Activated T-cell treated with anti-CD3 and anti-CD28 coated beads for 4 hours (primary cell): Measurements from ENCODE around the gene PEPD.
"Not testable (repeated sequence)": the region's sequence is repeated elsewhere in the genome, so short reads cannot be mapped to it uniquely, and the experiment has no call there.

Experiments used
- DNase-seq: peaks from one replicate; pipeline ENCODE4 v3.0.0-alpha.2; 2020

PEPD gene

DNA sequence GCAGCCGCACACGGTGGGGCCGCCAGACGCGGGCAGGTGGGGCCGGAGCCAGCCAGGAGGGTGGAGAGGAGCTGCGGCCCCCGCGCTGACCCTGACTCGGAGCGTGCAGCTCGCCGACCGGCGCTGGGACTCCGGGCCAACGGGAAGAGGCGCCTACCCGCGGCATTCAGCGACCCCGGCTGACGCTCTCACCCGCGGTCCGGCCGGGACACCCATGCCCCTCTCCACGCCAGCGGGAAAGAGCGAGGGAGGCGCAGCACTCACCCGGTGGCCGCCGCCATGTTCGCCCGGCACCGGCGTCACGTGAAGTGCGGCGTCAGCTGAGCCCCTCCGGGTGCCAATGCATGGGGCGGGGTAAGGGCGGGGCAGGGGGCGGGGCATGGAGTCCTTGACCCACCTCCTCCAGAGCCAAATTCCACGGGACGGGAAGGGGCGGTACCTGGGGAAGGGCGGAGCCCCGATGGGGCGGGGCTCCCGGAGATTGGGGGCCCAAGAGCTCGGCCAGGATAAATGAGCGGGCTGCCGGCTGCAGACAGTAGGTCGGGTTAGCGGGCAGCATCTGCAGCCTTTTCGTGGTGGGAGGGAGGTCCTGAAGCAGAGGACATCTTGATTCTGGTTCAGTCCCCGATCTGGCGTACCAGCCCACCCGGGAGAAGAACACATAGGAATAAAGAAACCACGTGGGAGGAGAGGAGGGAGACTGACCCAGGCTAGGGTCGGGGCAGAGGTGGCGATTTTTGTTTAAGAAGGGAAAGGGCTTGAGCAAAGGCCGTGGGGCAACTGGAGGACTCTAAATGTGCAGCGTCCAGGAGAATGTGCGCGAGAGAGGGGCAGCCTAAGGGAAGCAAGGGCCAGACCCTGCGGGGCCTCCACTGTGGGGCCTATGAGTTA lies at the start of gene PEPD:
PEPD (minus strand) TSS at position 312 of the 891 bp plus-strand sequence; CDS start at position 281, 31 bp downstream.
- DNase-seq: peak; percentile 80

DNA sequence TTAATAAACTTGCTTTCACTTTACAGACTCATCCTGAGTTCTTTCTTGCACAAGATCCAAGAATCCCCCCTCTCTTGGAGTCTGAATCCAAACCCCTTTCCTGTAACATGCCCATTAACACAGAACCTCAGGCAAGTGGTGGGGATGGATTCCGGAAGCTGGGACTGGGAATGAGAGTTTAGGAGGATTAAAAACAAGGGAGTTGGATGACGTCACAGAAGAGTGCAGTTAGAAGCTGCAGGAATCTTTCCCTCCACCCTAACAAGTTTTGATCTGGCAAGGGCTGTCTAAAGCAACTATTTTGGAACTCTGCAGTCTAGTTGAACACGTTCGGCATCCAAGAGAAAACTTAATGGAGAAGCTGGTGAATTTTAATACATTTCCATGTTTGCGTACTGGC lies 48.2 kb upstream of the PEPD start:
- no peak for DNase-seq

DNA sequence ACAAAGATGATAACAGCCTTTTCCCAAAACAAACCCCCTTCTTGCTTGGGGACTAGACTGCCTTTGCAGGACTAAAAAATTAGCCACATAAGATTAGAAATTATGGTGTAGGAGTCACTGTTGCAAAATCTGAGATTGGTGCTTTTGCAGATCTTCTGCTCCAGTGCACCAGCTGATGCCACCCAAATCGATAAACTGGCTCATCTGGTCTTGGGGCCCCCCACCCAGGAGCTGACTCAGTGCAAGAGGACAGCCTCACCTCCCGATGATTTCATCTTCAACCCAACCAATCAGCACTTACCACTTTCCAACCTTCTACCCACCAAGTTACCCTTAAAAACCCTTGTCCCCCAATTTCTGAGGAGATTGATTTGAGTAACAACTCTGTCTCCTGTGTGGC lies 47.1 kb upstream of the PEPD start:
- no peak for DNase-seq

DNA sequence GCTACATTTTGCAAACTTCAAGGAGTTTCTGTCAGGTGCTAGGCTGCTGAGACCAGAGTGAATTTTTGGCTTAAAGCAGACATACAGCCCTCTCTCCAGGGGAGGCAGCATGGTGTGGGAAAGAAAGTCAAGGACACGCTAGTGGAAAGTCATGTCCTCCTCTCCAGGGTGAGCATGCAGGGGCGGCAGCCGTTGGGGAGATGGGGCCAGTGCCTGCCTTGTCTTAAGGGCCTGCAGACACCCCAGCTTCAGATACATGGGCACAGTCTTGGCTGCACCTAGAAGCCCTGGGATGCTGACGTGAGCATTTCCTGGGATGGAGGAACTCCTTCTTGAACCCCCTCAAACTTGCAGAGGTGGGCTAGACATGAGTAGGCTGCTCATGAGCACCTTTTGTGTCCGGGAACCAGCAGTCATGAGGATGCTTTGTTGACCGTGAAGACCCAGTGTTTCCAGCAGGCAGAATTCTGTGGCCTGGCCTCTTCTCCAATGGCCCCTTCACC lies 43.3 kb upstream of the PEPD start:
- DNase-seq: no peak

DNA sequence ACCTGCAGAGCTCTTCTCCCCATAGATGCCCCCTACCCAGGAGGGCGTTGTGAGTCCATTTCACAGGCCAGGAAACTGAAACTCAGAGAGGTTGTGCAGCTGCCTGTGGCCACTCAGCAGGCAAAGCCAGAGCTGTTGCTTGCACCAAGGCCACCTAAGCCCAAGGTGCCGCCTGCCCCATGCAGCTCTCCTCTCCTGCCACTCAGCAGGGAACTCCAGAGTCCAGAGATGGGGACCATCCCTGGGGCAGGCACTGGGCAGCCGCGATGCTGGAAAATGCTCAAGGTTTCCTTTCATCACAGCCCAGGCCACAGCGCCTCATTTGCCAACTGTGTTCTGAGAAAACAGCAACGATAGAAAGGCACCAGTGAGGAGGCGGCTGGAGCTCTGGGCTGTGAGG lies 41.0 kb upstream of the PEPD start:
- no peak for DNase-seq

DNA sequence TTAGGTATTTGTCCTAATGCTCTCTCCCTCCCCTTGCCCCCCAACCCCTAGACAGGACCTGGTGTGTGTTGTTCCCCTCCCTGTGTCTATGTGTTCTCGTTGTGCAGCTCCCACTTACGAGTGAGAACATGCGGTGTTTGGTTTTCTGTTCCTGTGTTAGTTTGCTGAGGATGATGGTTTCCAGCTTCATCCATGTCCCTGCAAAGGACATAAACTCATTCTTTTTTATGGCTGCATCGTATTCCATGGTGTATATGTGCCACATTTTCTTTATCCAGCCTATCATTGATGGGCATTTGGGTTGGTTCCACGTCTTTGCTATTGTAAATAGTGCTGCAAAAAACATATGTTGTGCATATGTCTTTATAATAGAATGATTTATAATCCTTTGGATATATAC lies 40.1 kb upstream of the PEPD start:
- DNase-seq: not testable (repeated sequence)

DNA sequence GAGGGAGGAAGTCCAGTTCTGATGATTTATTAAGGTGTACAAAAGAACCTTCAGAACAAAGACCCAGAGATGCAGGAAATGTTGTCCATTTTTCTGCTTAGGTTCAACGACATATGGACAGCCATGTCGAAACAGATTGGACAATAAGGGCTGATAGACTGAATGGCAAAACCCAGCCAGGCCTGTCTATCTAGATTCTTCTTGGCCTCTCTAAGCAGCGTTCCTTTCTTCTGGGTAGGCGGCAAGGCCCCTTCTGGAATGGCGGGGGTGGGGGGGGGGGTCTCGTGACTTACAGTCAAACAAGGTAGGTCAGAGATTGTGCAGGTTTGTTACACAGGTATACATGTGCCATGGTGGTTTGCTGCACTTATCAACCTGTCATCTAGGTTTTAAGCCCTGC lies 39.7 kb upstream of the PEPD start:
- no peak for DNase-seq

DNA sequence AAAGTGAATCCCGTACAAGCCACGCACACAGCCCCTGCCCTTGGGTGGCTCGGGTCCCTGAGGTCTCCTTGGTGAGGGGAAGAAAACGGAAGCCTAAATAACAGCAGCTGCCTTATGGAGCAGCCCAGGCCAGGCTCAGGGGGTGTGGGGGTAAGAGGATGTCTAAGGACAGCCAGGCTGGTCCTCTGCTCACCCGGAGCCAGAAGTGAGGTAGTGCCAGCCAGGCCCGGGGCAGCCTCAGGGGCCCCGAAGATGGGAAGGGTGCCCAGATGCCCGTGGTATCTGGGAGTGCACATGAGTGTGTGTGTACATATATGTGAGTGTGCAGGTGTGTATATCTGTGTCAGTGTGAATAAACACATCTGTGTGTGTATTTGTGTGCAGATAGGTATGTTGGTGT lies 38.4 kb upstream of the PEPD start:
- no peak for DNase-seq

DNA sequence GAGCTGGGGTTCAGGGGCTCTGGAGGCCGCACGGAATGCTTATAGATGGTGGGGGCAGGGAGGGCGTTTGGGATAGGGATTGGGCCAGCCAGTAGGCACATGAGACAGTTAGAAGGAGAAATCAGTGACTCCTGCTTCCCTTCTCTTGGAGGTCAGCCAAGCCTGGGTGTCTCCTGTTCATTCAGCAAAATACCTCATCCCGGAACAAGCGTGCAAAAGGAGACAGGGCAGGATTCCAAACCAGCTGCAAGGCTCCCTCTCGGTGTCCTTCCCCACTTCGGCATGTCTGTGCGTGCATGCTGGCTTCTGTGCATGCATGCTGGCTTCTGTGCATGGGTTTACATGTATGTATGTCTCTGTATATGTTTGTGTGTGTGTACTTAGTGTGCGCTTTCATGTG lies 37.3 kb upstream of the PEPD start:
- no peak for DNase-seq

DNA sequence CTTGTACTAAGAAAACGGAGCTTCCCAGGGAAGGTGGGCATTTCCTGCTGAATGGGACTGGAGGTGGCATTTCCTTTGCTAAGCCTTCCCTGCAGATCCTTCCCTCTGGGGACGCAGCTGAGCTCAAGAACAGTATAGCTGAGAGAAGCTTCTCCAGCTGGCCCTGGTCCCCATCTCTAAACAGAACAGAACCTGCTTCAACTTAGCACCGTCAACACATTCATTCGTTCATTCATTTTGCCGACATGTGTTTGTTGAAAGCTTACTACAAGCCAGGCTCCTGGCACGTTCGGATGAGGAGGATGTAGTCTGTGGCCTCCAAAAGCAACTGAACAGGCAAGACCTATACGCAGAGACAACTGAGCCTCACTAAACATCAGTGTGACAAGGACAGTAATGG lies 36.6 kb upstream of the PEPD start:
- DNase-seq: no peak

DNA sequence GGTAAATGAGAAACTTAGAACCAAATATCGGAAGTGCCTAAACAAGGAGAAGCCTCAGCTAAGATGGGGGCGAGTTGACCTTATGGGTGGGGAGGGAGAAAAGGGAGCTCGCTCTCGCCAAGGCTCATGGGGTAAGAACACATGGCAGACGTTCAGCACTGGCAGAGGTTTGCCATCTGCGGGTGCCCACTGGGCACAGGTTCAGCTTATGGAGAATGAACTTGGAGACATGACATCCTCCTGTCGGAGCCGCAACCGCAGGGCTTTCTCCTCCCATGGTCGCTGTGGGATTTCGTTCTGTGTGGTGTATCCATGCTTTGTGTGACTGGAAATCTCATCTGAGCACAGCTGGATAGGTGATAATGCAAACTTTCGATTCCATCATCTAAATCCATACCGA lies 36.1 kb upstream of the PEPD start:
- DNase-seq: no peak

DNA sequence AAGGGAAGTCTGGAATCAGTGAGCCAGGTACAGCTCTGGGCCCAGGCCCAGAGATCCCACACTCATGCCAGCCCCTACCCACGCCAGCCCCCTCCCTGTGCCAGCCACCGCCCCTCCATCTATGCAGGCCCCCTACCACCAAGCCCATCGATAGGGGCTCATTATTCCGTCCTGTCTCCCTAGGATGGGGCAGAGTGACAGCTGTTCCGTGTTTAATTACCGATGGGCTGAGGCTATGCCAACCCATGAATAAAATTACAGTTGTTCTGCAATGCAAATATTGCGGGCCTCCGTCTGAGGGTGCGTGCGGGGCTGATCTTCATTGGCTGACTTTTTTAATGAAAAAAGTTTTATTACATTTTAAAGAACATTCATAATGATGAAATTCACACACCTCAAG lies 35.6 kb upstream of the PEPD start:
- no peak for DNase-seq

DNA sequence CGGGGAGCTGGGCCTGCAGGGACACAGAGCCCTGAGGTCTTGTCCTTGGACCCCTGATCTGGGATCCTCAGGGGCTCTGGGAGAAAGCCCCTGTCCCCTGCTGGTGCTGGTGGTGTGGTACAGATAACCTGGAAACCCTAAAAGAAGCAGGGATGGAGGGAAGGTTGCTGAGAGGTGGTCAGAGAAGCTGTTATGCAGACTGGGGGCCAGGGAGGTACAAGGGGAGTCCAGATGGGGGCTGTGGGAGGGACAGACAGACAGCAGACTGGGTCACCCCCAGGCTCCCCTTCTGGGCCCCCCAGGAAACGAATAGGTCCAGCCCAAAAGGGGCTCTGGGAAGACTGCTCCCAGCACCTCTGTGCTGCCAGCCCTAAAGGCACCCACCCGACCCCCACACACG lies 34.7 kb upstream of the PEPD start:
- no peak for DNase-seq

DNA sequence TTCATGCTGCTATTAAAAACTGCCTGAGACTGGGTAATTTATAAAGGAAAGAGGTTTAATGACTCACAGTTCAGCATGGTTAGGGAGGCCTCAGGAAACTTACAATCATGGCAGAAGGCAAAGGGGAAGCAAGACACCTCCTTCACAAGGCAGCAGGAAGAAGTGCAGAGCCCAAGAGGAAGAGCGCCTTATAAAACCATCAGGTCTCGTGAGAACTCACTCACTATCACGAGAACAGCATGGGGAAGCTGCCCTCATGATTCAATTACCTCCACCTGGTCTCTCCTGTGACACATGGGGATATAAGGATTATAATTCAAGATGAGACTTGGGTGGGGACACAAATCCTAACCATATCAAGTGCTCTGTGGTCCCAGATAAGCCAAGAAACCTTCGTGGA lies 34.1 kb upstream of the PEPD start:
- not testable (repeated sequence) for DNase-seq

DNA sequence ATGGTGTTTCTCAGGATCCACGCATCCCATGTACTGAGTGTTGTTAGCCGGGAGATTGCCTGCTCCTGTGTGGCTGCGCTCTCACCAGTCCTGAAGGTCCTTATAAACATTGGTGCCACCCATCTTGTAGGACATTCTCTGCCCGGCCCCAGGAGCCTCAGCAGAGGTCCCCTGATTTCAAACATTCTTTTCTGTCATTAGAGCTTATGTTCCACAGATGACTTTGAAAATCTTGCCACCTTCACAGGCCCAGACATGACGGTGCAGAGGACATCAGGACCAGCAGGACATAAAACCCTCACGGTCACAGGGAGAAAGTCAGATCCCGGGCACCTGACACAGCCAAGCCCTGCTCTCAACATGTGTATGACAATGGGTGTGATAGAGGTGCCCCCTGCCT lies 33.2 kb upstream of the PEPD start:
- DNase-seq: no peak

DNA sequence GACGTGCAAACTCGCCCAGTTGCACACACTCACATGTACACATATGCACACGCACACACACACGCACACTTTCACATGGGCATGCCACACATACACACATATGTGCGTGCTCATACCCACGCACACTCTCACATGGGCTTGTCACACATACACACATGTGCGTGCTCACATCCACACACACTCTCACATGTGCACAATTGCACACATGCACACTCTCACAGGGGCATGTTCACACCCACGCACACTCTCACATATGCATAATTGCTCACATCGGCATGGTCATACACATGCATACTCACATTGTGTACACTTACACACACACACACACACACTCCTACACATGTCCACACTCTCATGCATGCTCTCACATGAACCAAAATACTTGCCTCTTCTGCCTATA lies 32.8 kb upstream of the PEPD start:
- DNase-seq: no peak

DNA sequence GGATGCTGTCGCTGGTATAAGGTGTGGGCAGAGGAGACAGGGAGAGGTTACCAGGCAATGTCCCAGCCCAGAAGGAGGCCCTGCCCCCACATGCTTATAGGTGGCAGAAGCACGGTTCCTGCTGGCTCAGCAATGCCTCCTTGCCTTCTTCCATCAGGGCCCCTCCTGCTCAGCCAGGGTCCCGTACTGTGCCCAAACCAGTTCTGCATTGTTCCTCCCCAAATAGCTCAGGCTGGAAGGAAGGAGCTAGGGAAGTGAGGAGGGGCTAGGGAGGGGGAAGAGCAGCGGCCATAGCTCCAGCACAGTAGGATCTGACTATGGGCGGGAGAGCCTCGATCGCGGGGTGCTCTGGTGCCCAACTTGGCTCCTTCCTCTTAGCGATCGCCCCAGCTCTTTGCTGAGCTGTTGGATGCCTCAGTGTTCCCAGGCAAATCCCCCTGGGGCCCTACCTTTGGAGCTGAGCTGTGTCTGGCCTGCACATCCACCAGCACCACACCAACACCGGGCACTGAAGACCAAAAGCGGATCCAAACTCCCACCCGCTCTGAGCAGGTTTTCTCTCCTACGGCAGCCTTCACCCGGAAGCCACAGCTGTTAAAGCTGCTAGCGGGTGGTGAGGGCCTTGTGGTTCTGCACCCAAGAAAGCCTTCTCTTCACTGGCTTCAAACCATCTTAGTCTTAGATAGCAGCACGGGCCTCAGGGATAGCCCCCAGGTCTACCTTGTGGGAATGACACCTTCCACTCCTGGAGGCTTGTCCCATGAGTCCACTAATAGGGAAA lies 32.1 kb upstream of the PEPD start:
- DNase-seq: no peak

DNA sequence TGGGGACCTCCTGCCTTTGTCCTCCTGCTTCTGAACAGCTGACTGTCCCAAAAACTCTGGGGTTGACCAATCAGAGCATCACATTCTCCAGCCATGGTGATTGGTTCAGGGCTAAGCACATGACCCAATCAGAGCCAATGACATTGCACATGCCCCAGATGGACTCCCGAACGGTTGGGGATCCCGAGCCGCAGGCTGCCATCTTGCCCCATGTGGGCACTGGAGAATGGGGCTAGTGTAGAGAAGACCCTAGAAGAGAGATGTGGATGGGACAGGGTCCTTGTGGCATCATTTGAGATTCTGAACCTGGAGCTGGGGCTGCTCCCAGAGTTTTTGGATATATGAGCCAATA lies 31.3 kb upstream of the PEPD start:
- no peak for DNase-seq

DNA sequence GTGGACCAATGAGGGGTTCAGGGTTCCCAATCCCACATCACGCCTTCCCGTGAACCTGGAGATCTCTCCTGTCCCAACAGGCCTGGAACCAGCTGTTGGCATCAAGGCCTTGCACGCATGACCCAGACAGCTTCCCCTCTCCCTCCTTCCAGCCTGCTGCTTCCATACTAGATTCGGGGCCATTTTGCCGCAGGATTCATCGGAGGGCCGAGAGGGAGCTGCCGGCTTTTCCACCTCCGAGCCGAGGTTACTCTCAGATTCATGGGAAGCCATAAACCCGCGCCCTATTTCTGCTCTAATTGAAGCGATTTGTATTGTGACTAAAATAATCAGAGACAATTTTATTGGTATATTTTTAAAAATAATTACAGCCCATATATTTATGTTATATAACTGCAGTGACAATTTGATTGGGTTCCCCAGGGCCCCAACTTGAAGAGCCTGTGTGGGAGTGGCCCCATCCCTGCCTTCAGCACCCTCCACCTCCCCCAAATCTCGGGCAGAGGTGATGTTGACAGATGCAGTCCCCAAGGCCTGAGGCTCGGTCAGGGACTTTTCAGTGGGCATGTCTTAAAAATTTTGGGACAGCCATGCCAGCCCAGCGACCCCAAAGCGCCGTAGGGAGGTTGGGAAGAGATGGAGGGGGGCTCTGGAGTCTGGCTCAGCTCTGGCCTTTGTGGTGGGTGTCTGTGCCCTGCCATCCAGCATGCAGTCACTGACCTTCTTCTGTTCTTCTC lies 30.8 kb upstream of the PEPD start:
- DNase-seq: no peak

DNA sequence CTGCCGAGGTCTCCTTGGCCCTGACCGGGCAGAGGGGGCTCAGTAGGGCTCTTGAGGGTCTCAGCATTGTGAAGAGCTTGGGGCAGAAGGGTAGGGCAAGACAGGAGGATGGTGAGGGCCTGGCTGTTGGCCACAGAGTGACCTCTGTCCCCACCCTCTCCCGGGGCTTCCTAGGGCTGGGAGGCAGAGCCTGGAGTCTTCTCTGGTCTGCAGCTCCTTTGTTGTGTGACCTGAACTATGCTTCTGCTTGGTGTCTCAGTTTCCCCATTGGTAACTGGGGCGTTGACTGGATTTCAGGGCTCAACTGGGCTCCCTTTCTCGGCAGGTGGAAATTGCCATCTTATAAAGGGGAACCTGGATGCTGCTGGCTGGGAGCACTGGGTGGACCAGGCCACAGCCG lies 30.1 kb upstream of the PEPD start:
- no peak for DNase-seq

DNA sequence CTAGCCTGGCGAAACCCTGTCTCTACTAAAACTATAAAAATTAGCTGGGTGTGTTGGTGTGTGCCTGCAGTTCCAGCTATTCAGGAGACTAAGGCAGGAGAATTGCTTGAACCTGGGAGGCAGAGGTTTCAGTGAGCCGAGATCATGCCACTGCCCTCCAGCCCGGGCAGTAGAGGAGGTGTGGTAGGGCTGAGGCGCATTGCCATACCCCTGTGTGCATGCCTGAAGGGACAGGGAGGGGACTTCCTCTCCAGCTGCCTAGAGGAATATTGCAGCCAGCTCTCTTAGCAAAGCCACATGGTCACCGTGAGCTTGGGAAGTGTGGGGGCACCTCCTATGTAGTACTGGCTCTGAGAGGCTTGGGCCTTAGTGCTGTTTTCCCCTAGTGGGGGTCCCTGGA lies 29.2 kb upstream of the PEPD start:
- no peak for DNase-seq

DNA sequence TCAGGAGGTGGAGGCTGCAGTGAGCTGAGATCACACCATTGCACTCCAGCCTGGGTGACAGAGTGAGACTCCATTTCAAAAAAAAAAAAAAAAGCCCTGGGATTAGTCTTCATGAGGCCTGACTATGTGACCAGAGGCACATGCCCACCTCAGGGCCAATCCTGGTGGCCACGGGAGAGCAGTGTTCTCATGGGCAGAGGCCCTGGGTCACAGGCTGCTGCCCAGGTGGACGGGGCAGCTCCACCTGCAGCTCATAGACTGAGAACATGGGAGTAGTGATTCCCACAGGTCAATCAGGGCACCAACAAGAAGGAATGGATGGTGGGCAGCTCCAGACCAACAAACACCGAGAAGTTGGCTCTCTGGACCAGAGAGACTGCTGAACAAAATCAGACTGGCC lies 26.1 kb upstream of the PEPD start:
- DNase-seq: no peak

DNA sequence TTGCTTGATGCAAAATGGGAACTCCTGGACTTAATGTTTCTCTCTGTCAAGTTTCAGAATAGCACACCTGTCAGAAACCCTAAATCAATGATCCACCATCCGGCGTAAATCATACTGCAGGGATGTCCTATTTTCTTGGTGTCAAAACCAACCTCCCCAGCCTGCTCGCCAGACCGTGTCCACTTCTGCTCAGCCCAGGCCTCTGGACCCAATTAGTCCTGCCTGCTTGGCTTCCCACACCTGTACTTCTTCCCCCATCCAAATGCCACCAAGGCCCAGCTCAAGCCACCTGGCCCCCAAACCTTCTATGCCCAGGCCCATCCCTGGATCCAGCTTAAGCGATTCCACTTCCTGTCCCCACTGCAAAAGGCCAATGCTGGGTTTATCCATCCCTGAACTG lies 25.1 kb upstream of the PEPD start:
- DNase-seq: no peak
